HG03095 (cell line): ENCODE results near the gene UNC5C.
"Not testable (repeated sequence)": the region's sequence is repeated elsewhere in the genome, so short reads cannot be mapped to it uniquely, and the experiment has no call there.

Experiments
- ATAC-seq: cut with Tn5 transposase; IDR thresholded peaks from one replicate; pipeline ENCODE4 v1.9.1; 2021; ENCODE audit warnings: moderate library complexity; ENCODE audit not compliant: unreplicated experiment

Gene UNC5C

GRCh38 chr4:95151255-95151654 lies 397.5 kb downstream of the UNC5C start:
- no peak for ATAC-seq

GRCh38 chr4:95142932-95143331 lies 405.8 kb downstream of the UNC5C start:
- no peak for ATAC-seq

- ATAC-seq, result no peak
Measured at GRCh38 chr4:95141361-95141760, 407.4 kb downstream of the UNC5C start.

GRCh38 chr4:95139424-95139823 lies 409.3 kb downstream of the UNC5C start:
- ATAC-seq, result not testable (repeated sequence)

GRCh38 chr4:95134016-95134415 lies 414.8 kb downstream of the UNC5C start:
- not testable (repeated sequence) for ATAC-seq

- no peak for ATAC-seq
Measured at GRCh38 chr4:95129821-95130311, 418.9 kb downstream of the UNC5C start.

- ATAC-seq, result no peak
Measured at GRCh38 chr4:95129031-95129430, 419.7 kb downstream of the UNC5C start.

GRCh38 chr4:95124906-95125504 lies 423.8 kb downstream of the UNC5C start:
- no peak for ATAC-seq

GRCh38 chr4:95122001-95122400 lies 426.8 kb downstream of the UNC5C start:
- ATAC-seq, result no peak

- no peak for ATAC-seq
Measured at GRCh38 chr4:95120456-95120855, 428.3 kb downstream of the UNC5C start.

- no peak for ATAC-seq
Measured at GRCh38 chr4:95118497-95118896, 430.3 kb downstream of the UNC5C start.

GRCh38 chr4:95114521-95114920 lies 434.3 kb downstream of the UNC5C start:
- no peak for ATAC-seq
